Panc1 (cell line): ENCODE data around the gene HSPA13. TPM values are rescaled to one million over a fixed set of nuclear protein-coding genes. Genes with fewer than 3 reads are reported as not detected.

Experiments used
- ATAC-seq: fragments of 200-7000 bp; cut with Tn5 transposase; 2 replicates; pipeline ENCODE4 v1.9.1; 2020; ENCODE audit warnings: mild to moderate bottlenecking, moderate library complexity
- BruUV-seq: library from RNA; stranded (reverse); fragments of 400-500 nt; replicated peaks from 2 replicates; lab custom pipeline; 2021; lab: Mats Ljungman, UMichigan
- CTCF ChIA-PET: fragments of 300-600 bp; sonication (Branson Sonifier 250); formaldehyde crosslinking; loops from one replicate; lab custom pipeline; 2022; ENCODE audit warnings: antibody characterized with exemption; lab: Charles Lee
- POLR2A ChIA-PET: fragments of 300-600 bp; sonication (Branson Sonifier 250); formaldehyde crosslinking; loops from one replicate; lab custom pipeline; 2022; ENCODE audit warnings: antibody characterized with exemption; lab: Charles Lee
- DNase-seq: peaks from one replicate; pipeline ENCODE4 v3.0.0-alpha.2; 2010; ENCODE audit warnings: low read depth, low spot score
- H3K27ac ChIP-seq: 2 replicates; pipeline ENCODE4 v1.5.1; 2011; ENCODE audit warnings: mild to moderate bottlenecking, low read length, inconsistent platforms
- H3K27me3 ChIP-seq: fragments of 200-500 bp; sonication (Bioruptor generic); 2 replicates; pipeline ENCODE4 v1.6.0; 2014; ENCODE audit warnings: low read length, inconsistent platforms; ENCODE audit not compliant: control insufficient read depth, insufficient read depth
- H3K36me3 ChIP-seq: fragments of 200-500 bp; sonication (Bioruptor generic); 2 replicates; pipeline ENCODE4 v1.5.1; 2014; ENCODE audit warnings: inconsistent platforms, mild to moderate bottlenecking, low read length, moderate library complexity; ENCODE audit not compliant: control insufficient read depth, insufficient read depth
- H3K4me1 ChIP-seq: 2 replicates; pipeline ENCODE4 v1.5.1; 2011; ENCODE audit warnings: inconsistent platforms, mild to moderate bottlenecking, low read length, moderate library complexity; ENCODE audit not compliant: control insufficient read depth, insufficient read depth
- H3K4me3 ChIP-seq, 2 experiments: 2 replicates each; pipeline ENCODE4 v1.5.1; 2011 to 2012; ENCODE audit warnings: low read depth in 2 of 2, low read length in 2 of 2, mild to moderate bottlenecking in 2 of 2, inconsistent platforms in 1 of 2, moderate library complexity in 1 of 2
- H3K9me3 ChIP-seq: fragments of 200-500 bp; sonication (Bioruptor generic); 2 replicates; pipeline ENCODE4 v1.5.1; 2014; ENCODE audit warnings: low read depth, mild to moderate bottlenecking, inconsistent platforms, low read length, moderate library complexity; ENCODE audit not compliant: control insufficient read depth, insufficient read depth
- POLR2AphosphoS5 ChIP-seq: IDR thresholded peaks from 2 replicates; pipeline ENCODE4 v1.6.1; 2012; ENCODE audit warnings: mild to moderate bottlenecking, low read depth, low read length, moderate library complexity
- REST ChIP-seq, 2 experiments: IDR thresholded peaks; 2 replicates each; pipeline ENCODE4 v1.6.1; 2011 to 2012; ENCODE audit warnings: low read depth in 2 of 2, control low read depth in 1 of 2, low read length in 1 of 2, mild to moderate bottlenecking in 1 of 2, moderate library complexity in 1 of 2; ENCODE audit not compliant: insufficient read depth in 1 of 2
- SIN3A ChIP-seq: IDR thresholded peaks from 2 replicates; pipeline ENCODE4 v1.6.1; 2012; ENCODE audit warnings: low read depth, mild to moderate bottlenecking, low read length, moderate library complexity, borderline replicate concordance; ENCODE audit not compliant: insufficient read depth
- TCF7L2 ChIP-seq: IDR thresholded peaks from 2 replicates; pipeline ENCODE4 v1.6.1; 2011; ENCODE audit warnings: mild to moderate bottlenecking, low read depth, low read length, inconsistent platforms
- in situ Hi-C: cut with HindIII; loops from 2 replicates; pipeline ENCODE4 v1.10.0; 2016; ENCODE audit warnings: low sequenced_read_pairs, low pct_unique_long_range_greater_than_20kb
- intact Hi-C: fragments of 100-400 bp; cut with micrococcal nuclease; formaldehyde crosslinking; loops from one replicate; pipeline ENCODE4 v1.10.0; 2022; ENCODE audit not compliant: unreplicated experiment
- total RNA-seq: library from RNA; stranded (reverse); gene quantifications from one replicate; pipeline ENCODE4 v1.2.1, GENCODE V29; 2021; ENCODE audit not compliant: unreplicated experiment
- TF ChIP-seq, protein P1 (sequence below): fragments of 450-650 bp; IDR thresholded peaks from 2 replicates; pipeline ENCODE4 v1.5.1; 2017; ENCODE audit warnings: mild to moderate bottlenecking

Gene HSPA13
- total RNA-seq, 1 experiment from 2014 or later = 30.1 TPM

DNA sequence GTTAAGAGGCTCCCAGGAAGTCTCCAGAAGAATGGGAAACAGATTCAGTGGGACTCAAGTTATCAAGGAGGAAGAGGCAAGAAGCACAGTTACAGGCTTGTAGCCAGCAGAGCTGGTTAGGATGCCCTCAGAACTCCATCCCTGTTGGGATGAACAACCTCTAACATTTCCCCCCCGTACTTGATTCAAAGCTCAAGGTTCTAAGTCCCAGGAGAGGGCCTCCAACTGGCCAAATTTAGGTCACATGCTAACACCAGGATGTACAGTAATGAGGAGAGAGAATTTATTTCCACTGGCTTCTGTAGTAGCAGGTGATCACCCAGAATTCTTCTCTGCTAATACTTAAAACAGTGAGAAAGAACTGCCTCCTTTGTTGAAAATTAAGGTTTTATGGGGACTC is 22.3 kb upstream of the HSPA13 start:
- ChIA-PET POLR2A (interaction anchor here (0.6 kb wide), 1 partner anchor 114 kb away, joined by 9 read pairs; no protein-coding TSS in a partner anchor), CTCF (no interaction called here)
- intact Hi-C loops = no loop called here
- ATAC-seq (no peak), DNase-seq (no peak)
- no peak overlapping the region for H3K27ac ChIP-seq
- no peaks in the 10 kb centered on the region for H3K27me3 ChIP-seq
- no peaks in the 10 kb centered on the region for H3K9me3 ChIP-seq
- in situ Hi-C loops = no loop called here
- TF ChIP-seq, protein P1, sequence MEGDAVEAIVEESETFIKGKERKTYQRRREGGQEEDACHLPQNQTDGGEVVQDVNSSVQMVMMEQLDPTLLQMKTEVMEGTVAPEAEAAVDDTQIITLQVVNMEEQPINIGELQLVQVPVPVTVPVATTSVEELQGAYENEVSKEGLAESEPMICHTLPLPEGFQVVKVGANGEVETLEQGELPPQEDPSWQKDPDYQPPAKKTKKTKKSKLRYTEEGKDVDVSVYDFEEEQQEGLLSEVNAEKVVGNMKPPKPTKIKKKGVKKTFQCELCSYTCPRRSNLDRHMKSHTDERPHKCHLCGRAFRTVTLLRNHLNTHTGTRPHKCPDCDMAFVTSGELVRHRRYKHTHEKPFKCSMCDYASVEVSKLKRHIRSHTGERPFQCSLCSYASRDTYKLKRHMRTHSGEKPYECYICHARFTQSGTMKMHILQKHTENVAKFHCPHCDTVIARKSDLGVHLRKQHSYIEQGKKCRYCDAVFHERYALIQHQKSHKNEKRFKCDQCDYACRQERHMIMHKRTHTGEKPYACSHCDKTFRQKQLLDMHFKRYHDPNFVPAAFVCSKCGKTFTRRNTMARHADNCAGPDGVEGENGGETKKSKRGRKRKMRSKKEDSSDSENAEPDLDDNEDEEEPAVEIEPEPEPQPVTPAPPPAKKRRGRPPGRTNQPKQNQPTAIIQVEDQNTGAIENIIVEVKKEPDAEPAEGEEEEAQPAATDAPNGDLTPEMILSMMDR = no peak
- BruUV-seq = no TSS peak
- no peaks in the 10 kb centered on the region; the same call in 1 of the 2 replicates for H3K36me3 ChIP-seq
- H3K4me1 ChIP-seq = no peaks in the 10 kb centered on the region
- no peak overlapping the region for H3K4me3 ChIP-seq

DNA sequence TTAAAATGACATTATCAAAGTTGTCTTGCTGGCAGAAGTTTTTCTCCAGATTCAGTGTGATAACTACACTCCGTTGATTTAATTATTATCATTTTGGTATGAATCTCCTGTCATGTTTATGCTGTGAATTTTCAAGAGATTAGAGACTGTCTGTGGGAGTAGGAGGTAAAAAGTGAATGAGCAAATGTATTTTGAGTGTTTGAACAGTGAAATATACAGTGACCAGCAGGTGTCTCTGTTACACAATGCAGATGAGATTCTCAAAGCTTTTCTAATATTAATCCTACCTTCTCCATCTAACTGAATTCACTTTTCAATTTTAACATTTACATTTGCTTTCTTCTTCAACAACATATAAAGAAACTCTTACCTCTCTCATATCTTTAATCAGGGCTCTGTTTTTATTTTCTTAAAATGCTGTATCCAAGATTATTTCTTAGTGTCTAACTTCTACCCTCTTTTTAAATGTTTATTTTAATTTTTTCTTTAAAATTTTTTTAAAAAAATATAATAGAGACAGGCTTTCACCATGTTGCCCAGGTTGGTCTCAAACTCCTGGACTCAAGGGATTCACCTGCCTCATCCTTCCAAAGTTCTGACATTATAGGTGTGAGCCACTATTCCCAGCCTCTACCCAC is 20.9 kb upstream of the HSPA13 start:
- Histone ChIP-seq H3K36me3 (no peaks in the 10 kb centered on the region; the same call in 1 of the 2 replicates), H3K4me3 (no peak overlapping the region), H3K27ac (no peak overlapping the region), H3K27me3 (no peaks in the 10 kb centered on the region), H3K9me3 (no peaks in the 10 kb centered on the region), H3K4me1 (no peaks in the 10 kb centered on the region)
- TF ChIP-seq REST (IDR thresholded peaks at IDR 0.05; ENCODE audit: insufficient read depth in 1 of 2, low read depth in 2 of 2, low read length in 1 of 2) = no peak
- no peak for TF ChIP-seq POLR2AphosphoS5
- TF ChIP-seq TCF7L2 = no peak
- TF ChIP-seq, protein P1 = peak; percentile 62; the same call in 1 of the 2 replicates
- TF ChIP-seq SIN3A = no peak
- ChIA-PET POLR2A (no interaction called here), CTCF (no interaction called here)
- in situ Hi-C loops (no loop called here), intact Hi-C loops (loop anchor here (2.0 kb wide), 1 partner anchor 1189 kb away; no protein-coding TSS in a partner anchor)
- BruUV-seq = no TSS peak
- no peak for ATAC-seq
- no peak for DNase-seq
